ENCODE results near the gene MARK2.

MARK2 gene

DNA sequence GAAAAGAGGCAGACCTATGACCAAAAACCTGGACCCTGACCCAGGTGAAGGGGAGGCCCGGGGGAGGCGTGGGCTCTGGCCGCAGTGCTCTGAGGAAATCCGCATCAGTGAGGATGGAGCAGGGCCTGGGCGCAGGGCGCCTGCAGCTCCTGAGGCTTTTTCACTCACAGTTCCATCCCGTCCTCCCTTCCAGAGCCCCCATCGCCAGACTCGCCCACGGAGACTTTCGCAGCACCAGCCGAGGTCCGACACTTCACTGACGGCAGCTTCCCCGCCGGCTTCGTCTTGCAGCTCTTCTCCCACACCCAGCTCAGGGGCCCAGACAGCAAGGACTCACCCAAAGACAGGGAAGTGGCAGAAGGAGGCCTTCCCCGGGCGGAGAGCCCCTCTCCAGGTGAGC is 20.3 kb upstream of the MARK2 start:
- TF ChIP-seq, protein P1, sequence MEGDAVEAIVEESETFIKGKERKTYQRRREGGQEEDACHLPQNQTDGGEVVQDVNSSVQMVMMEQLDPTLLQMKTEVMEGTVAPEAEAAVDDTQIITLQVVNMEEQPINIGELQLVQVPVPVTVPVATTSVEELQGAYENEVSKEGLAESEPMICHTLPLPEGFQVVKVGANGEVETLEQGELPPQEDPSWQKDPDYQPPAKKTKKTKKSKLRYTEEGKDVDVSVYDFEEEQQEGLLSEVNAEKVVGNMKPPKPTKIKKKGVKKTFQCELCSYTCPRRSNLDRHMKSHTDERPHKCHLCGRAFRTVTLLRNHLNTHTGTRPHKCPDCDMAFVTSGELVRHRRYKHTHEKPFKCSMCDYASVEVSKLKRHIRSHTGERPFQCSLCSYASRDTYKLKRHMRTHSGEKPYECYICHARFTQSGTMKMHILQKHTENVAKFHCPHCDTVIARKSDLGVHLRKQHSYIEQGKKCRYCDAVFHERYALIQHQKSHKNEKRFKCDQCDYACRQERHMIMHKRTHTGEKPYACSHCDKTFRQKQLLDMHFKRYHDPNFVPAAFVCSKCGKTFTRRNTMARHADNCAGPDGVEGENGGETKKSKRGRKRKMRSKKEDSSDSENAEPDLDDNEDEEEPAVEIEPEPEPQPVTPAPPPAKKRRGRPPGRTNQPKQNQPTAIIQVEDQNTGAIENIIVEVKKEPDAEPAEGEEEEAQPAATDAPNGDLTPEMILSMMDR (IDR thresholded peaks at IDR 0.05; ENCODE audit: low read depth, low read length): no peak
- no peak overlapping the region for H3K4me3 ChIP-seq (ENCODE audit: low read depth, low read length)
- DNase-seq: no peak
- H3K27me3 ChIP-seq (ENCODE audit: insufficient read depth, low read depth, severe bottlenecking): no peaks in the 10 kb centered on the region
- H3K9me3 ChIP-seq (ENCODE audit: severe bottlenecking): no peaks in the 10 kb centered on the region
- no peak overlapping the region for H3K27ac ChIP-seq
- H3K36me3 ChIP-seq: peaks cover 85% of the 10 kb centered on the region

DNA sequence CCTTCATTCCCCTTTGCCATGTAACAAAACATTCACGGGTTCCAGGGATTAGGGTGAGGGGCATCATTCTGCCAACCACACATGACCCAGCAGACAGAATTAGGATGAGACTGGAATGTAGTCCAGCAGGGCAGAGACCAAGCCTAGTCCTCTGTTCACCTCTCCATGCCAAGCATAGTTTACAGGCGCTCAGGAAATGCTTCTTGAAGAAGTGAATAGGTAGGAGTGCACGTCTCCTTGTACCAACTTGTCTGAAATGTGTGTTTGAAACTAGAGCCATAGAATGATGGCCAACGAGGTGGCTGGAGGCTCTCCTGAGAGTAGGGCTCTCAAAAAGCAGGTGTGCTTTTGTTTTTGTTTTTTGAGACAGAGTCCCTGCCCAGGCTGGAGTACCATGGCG is 17.5 kb upstream of the MARK2 start:
- DNase-seq: no peak
- Histone ChIP-seq H3K27ac (no peak overlapping the region), H3K27me3 (ENCODE audit: insufficient read depth, low read depth, severe bottlenecking) (no peaks in the 10 kb centered on the region), H3K9me3 (ENCODE audit: severe bottlenecking) (no peaks in the 10 kb centered on the region), H3K4me3 (ENCODE audit: low read depth, low read length) (no peak overlapping the region), H3K36me3 (peaks cover 95% of the 10 kb centered on the region)
- TF ChIP-seq, protein P1 (IDR thresholded peaks at IDR 0.05; ENCODE audit: low read depth, low read length): no peak

DNA sequence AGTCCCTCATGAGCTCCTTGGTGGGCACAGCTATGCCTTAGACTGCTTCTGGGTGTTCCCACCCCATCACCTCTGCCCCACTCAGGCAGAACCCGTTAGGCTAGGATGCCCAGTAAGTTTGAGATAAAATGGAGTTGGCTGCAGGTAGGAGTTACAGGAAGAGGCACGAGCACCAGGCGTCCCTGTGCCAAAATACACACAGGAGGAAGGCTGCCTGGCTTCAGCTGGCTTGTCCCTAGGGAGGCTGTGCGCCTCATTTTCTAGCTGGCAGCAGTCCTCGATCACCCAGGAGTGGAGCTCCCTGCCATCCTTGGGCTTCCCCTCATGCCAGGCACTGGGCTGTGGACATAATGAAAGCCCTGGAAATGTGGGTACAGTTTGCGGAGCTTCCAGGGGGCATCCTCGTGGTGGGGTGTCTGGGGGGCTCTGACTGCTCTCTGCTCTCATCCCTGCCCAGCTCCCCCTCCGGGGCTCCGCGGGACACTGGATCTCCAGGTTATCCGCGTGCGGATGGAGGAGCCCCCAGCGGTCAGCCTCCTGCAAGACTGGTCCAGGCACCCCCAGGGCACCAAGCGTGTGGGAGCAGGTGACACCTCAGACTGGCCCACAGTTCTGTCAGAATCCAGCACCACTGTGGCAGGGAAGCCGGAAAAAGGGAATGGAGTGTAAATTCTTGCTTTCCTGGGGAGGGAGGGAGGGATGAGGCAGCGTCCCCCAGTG is 12.3 kb upstream of the MARK2 start:
- no peak for DNase-seq
- H3K27ac ChIP-seq: no peak overlapping the region
- no peak overlapping the region for H3K4me3 ChIP-seq (ENCODE audit: low read depth, low read length)
- H3K9me3 ChIP-seq (ENCODE audit: severe bottlenecking): no peaks in the 10 kb centered on the region
- no peaks in the 10 kb centered on the region for H3K27me3 ChIP-seq (ENCODE audit: insufficient read depth, low read depth, severe bottlenecking)
- peaks cover 66% of the 10 kb centered on the region for H3K36me3 ChIP-seq
- TF ChIP-seq, protein P1 (IDR thresholded peaks at IDR 0.05; ENCODE audit: low read depth, low read length): no peak

DNA sequence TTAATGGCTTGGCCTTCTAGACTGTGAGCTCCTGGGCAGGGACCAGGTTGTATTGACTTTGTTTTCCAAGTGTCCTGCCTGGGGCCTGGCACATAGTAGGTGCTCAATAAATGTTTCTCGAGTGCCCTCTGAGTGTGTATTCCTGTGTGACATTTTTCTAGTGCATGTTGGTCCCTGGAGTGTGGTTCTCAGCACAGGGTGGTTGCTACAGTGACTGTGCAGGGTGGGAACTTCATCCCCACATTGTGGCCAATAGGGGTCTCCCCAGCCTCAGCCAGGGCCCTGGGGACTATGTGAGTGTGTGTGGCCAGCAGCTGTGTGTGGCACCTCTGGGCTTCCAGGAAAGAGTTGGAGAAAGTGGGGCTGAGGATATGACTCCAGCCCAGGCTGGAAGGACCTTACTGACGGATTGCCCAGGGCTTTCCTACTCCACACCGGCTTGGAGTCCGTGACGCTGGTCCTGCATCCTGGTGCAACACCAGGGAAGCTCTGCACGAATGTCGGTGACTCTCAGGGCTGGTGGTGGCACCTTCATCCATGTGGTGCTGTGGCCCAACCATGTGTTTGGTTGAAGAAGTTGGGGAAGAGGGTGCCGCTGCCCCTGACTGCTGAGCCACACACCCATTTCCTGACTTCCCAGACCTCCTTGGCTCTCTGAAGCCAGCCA is 9.0 kb upstream of the MARK2 start:
- TF ChIP-seq, protein P1 (IDR thresholded peaks at IDR 0.05; ENCODE audit: low read depth, low read length): peak; percentile 53
- H3K27me3 ChIP-seq (ENCODE audit: insufficient read depth, low read depth, severe bottlenecking): no peaks in the 10 kb centered on the region
- H3K9me3 ChIP-seq (ENCODE audit: severe bottlenecking): no peaks in the 10 kb centered on the region
- DNase-seq: peak; percentile 35
- no peak overlapping the region for H3K4me3 ChIP-seq (ENCODE audit: low read depth, low read length)
- H3K27ac ChIP-seq: no peak overlapping the region
- H3K36me3 ChIP-seq: peaks cover 34% of the 10 kb centered on the region

DNA sequence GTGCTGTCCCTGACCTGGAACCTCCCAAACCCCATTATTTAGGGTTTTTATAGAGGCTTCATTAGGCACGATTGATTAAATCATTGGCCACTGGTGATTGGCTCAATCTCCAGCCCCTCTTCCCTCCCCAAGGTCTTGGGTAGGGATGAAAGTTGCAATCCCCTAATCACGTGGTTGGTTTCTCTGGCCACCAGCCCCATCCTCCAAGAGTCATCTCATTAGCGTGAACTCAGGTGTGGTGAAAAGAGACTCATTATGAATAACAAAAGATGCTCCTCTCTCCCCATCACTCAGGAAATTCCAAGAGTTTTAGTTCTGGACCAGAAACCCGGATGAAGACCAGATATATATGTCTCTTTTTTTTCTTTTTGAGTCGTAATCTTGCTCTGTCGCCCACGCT is 7.6 kb upstream of the MARK2 start:
- H3K9me3 ChIP-seq (ENCODE audit: severe bottlenecking): no peaks in the 10 kb centered on the region
- H3K36me3 ChIP-seq: peaks cover 21% of the 10 kb centered on the region
- TF ChIP-seq, protein P1 (IDR thresholded peaks at IDR 0.05; ENCODE audit: low read depth, low read length): no peak
- no peak overlapping the region for H3K27ac ChIP-seq
- no peak overlapping the region for H3K4me3 ChIP-seq (ENCODE audit: low read depth, low read length)
- DNase-seq: no peak
- H3K27me3 ChIP-seq (ENCODE audit: insufficient read depth, low read depth, severe bottlenecking): no peaks in the 10 kb centered on the region
